SK-N-SH treated with all-trans-retinoic acid at 6 μM for 48 hours (cell line): Measurements from ENCODE around the gene TNK1.

Source experiments
- POU6F1 ChIP-seq: fragments of 250-450 bp; sonication (Bioruptor Pico); IDR thresholded peaks from 2 replicates; pipeline ENCODE4 v1.8.0; 2021; ENCODE audit warnings: low read depth, mild to moderate bottlenecking, moderate library complexity, borderline replicate concordance
- RARB ChIP-seq: fragments of 250-450 bp; sonication (Bioruptor Pico); IDR thresholded peaks from 2 replicates; pipeline ENCODE4 v1.8.0; 2021; ENCODE audit warnings: mild to moderate bottlenecking, moderate library complexity
- TOX ChIP-seq: fragments of 250-450 bp; sonication (Bioruptor Pico); IDR thresholded peaks from 2 replicates; pipeline ENCODE4 v1.8.0; 2021; ENCODE audit warnings: mild to moderate bottlenecking, moderate library complexity, borderline replicate concordance
- ZNF565 ChIP-seq: fragments of 450-650 bp; formaldehyde crosslinking; conservative IDR thresholded peaks from 2 replicates; pipeline ENCODE4 v1.5.0; 2020; ENCODE audit warnings: low read depth, mild to moderate bottlenecking, moderate library complexity

- TF ChIP-seq RARB (CRISPR knock-in tag) (no peak), POU6F1 (CRISPR knock-in tag) (no peak), ZNF565 (CRISPR knock-in tag) (no peak), TOX (CRISPR knock-in tag) (no peak)
Observed at GRCh38 chr17:7408863-7409262, 28.0 kb downstream of the TNK1 start.
